Activated naive CD8-positive, alpha-beta T cell treated with anti-CD3 and anti-CD28 coated beads, Interleukin-2, amount 50 U/mL, for 16 hours (primary cell): ENCODE results near the gene TRIM14.
"Not testable (repeated sequence)": the region's sequence is repeated elsewhere in the genome, so short reads cannot be mapped to it uniquely, and the experiment has no call there.

ENCODE experiments used
- DNase-seq: peaks from one replicate; pipeline ENCODE4 v3.0.0-alpha.2; 2020; ENCODE audit warnings: low read depth, low spot score

The TRIM14 gene

DNA sequence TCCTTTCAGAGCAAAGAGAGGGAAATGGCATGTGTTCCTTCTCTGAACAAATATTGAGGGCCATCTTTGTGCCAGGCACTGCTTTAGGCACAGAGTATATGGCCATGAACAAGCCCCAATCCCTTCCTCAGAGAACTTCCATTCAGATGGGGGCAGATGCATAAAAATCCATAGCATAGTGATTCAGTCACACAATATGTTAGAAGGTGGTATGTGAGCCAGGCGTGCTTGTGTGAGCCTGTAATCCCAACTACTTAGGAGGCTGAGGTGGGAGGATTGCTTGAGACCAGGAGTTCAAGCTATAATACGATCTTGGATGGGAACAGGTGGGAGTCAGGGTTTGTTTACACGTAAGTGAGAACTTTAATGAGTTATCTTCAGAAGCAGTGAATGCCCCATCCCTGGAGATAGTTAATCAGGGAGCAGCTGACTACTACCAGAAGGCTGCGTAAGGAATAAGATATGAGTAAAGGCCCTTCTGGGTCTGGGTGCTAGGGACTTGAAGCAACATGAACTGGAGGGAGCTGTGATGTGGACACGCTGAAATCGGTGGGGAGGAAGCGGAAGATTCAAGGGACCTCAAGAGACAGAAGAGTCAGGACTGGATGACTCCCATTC lies 35.3 kb downstream of the TRIM14 start:
- DNase-seq, result no peak

DNA sequence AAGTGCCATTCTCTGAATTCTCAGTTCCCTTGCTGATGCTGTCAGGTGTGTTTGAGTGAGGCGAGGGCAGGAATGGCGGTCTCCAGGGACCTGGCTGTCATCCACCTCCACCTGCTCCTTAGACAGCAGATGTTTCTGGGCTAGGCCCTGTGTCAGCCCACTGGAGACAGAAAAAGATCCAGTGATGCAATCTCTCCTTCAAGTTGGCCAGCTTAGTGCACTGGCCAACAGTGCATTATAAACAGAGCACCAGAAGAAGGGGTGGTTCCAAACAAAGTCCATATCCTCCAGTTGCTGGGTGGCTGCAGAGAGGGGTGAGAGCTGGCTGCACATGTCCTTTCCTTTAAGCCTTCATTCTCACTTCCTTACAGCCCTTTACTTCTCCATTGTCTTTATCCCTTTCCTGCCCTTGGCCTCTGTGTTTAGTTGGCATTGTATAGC lies 35.9 kb downstream of the TRIM14 start:
- DNase-seq, result no peak

DNA sequence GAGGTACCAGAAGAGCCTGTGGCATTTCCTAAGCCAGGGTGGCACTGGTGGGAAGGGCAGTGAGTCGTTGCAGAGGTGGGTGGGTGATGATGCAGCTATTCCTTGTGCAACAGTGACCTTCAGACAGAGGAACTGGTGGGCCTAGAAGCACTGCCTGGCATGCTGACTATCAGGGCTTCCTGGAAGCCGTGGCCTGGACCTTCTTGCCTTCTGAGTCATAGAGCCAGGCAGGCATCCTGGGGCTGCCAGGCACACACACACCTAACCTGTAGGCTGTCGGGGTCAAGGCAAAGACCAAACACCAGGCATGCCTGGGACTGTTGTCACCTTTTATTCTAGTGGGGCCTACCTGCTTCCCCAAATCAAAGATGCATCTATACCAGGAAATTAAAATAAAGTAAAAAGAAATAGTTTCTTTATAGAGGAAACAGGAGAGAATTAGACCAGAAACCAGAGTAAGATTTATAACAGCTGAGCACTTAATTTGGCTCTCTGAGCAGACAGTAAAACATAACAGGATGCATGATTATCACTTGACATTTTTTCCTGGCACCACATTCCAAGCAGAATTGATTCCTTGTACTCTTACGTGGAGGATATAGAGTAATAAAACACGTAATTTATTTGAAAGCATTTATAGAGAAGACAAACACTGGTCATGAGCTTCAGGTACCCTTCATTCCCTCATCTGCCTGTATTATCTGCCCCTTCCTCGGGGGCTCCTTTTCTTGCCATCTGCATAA lies 37.4 kb downstream of the TRIM14 start:
- no peak for DNase-seq

DNA sequence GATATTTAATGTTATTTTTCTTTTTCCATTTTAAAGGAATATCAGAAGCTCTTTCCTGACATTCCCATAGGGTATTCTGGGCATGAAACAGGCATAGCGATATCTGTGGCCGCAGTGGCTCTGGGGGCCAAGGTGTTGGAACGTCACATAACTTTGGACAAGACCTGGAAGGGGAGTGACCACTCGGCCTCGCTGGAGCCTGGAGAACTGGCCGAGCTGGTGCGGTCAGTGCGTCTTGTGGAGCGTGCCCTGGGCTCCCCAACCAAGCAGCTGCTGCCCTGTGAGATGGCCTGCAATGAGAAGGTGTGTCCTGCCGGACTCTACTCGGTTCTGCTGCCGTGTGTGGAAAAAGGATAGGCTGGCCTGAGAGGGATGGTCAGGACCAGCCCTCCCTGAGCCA lies 38.2 kb downstream of the TRIM14 start:
- no peak for DNase-seq

DNA sequence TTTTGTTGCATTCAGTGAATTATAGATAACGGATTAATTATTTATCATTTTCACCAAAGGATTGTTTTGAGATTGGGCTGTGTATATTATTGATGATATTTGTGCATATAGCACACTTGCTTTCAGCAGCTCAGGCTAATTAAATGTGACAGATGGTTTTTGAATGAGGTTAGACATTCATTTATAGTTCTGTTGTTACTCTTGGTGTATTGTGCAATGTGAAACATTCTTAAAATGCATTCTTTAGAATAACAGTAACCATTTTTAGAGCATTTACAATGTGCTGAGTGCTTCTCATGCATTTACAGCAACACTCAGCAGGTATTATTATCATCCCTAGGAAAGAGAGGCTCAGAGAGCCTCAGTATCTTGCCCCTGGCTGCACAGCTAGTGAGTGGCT lies 38.7 kb downstream of the TRIM14 start:
- no peak for DNase-seq

DNA sequence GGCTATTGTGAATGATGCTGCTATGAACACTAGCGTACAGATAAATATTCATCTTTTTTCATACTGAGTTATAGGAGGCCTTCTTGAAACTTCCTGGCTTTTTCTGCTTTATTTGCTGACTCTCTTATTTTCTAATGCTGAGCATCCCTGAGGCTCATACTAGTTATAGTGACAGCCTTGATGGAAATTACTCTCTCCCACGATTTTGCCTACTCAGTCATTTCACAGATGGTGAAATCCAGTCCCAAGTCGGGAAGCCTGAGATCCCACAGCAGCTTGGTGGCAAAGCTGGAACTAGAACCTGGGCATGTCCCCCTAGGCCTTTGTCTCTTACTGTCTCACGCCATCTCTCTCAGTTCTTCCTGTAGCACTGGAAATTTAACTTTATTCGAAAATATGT lies 40.1 kb downstream of the TRIM14 start:
- DNase-seq, result no peak

DNA sequence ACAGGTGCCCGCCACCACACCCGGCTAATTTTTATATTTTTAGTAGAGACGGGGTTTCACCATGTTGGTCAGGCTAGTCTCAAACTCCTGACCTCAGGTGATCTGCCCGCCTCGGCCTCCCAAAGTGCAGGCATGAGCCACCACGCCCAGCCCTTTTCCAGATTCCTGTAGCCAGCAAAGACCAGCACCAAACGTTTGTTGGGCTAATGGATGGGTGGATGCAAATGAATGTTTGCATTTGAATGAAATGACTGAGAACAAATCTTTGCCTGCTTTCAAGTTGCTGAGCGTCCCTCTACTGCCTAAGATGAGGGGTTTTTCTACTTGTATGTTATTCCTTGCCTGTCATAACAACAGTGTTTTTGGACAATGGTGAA lies 42.5 kb downstream of the TRIM14 start:
- DNase-seq, result not testable (repeated sequence)

DNA sequence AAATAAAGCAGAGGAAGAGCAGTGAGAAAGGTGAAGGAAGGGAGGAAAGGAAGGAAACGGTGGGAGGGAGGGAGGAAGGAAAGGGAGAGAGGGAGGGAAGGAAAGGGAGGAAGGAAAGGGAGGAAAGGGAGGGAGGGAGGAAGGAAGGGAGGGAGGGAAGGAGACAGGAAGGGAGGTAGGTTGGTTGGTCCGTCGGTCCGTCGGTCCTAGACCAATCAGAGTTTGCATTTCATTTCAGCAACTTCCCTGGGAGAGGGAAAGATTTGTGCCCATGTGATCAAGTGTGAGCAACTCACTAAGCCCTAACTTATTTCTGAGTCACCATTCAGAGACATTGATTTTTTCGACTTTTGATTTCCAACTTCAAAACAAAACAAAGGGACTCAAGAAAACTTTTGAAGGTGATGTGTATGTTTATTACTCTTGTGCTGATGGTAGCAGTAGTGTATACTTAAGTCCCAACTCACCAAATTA lies 43.7 kb downstream of the TRIM14 start:
- no peak for DNase-seq

DNA sequence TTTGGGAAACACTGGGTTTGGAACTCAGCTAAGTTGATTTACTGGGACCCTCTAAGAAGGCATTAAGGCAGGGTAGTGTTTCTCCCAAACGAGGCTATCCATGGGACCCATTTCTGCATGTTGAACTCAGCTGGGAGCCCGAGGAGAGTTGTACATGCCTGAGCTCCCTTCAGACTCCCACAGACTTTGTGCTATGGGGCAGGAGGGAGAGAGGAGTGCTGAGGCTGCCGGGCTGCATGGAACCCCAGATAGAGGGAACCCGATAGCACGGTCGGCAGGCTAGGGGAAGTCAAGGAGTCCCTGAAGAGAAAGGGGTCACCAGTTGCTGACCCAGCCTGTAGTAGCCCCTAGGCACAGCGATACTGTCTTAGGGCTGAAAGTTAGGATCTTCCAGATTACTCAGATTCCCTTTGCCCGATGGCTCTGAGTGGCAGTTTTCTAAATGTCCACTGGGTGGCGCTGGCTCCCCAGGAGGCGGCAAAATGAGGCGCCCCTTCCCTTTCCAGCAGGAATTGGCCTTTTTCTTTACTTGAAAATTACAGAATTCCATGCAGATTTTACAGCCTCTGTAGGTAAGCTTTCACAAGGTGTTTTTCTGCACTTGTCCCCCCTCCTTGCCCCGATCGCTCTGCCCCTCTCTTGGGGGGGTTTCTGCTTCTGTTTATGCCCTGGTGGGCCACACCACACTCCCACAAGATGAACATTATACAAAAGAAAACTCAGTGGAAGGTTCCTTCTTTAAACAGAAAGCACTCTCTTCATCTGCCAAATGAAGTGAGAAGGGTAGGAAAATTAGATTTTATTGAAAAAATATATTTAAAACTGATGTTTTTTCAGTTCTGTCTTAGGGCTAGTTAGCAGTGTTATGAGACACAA lies 44.7 kb downstream of the TRIM14 start:
- DNase-seq, result peak; percentile 31

DNA sequence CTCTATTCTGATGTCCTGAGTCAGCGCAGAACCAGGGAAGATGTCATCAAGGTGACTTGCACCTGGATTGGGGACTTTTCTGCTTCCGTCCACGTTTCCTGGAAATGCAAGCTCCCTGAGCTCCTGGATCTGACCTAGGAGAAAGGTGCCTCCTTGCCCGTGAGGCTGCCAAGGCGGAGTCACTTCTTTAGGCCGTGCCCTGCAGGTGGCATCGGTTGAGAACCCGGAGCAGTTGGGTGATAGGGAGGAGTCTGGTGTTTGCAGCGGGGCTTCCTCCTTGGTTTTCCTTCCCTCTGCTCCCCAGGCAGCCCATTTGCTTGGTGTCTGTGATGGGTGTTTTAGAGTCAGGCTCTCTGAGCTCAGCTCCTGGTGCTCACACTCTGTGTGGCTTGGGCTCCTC lies 47.3 kb downstream of the TRIM14 start:
- DNase-seq, result no peak

DNA sequence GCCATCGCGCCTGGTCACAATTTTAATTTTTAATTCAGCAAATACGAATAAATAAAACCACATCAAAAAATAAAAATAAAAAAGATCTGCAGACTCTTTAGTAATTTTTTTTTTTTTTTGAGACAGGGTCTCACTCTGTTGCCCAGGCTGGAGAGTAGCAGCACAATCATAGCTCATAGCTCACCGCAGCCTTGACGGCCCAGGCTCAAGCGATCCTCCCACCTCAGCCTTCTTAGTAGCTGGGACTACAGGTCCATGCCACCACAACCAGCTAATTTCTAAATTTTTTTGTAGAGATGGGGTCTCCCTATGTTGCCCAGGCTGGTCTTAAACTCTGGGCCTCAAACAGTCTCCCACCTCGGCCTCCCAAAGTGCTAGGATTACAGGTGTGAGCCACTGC lies 48.3 kb downstream of the TRIM14 start:
- DNase-seq, result no peak

DNA sequence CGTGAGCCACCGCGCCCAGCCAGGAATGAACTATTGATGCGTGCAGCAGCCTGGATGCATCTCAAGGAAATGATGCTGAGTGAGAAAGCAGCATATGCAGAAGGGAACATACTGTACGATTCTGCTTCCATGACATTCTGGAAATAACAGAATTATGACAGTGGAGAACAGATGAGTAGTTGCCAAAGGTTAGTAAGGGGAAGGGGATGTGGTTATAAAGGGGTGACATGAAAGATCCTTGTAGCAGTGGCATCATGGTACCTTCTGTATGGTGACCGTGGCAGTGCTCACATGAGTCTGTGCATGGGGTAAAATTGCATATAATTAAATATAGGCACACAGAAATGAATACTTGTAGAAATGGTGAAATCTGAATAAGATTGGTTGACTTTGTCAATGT lies 49.5 kb downstream of the TRIM14 start:
- no peak for DNase-seq

DNA sequence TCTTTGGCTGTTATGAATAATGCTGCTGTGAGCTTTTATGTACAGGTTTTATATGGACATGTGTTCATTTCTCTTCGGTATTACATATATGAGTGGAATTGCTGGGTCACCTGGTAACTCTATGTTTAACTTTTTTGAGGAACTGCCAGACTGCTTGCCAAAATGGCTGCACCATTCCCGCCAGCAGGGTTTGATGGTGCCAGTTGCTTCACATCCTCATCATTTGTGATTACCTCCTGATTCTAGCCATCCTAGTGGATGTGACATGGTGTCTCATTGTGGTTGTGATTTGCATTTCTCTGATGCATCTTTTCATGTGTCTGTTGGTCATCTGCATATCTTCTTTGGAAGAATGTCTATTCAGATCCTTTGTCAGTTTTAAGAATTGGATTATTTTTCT lies 51.8 kb downstream of the TRIM14 start:
- DNase-seq, result no peak

DNA sequence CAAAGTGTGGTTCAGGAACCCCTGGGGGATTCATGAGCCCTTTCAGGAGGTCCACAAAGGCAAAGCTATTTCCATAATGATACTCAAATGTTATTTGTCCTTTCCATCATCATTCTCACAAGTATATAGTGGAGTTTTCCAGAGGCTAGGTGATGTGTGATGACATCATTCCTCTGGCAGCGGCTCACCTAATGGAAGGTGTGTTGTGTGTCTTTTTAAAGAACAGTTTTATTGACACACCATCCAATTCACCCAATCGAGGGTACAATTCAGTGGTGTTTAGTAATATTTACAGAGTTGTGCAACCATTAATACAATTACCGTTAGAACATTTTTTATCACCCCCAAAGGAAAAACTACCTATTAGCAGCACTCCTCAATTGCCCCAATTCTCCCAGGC lies 52.8 kb downstream of the TRIM14 start:
- no peak for DNase-seq

DNA sequence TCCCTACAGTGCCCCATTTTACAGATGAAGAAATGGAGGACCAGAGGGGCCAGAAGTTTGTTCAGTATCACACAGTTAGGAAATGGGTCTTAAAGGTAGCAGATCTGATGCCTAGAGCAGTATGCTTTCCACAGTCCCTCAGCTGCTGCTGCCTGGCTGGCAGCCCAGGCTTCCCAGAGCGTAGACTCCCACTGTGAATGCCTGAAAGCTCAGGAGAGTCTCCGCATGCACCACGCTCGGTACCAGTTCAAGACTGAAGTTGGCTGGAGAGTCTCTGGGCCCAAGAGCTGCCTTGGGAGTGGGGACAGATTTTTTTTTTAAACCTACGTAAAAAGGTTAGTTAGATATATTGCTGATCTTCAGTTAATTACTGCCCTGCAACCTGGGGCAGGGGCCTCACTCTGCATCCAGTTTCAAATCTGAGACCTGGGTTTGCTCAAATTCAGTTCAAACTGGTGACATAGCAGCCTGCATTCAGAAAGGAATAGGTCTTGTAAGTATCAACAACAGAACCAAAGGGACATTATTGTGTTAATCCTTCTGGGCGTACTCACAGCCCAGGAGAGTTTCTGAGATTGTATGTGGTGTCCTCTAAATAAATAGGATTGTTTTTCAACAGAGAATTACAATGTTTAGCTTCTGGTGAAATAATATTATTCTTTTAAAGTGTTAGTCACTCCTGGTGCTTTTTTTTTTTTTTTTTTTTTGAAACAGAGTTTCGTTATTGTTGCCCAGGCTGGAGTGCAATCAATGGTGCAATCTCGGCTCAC lies 54.2 kb downstream of the TRIM14 start:
- DNase-seq, result no peak

DNA sequence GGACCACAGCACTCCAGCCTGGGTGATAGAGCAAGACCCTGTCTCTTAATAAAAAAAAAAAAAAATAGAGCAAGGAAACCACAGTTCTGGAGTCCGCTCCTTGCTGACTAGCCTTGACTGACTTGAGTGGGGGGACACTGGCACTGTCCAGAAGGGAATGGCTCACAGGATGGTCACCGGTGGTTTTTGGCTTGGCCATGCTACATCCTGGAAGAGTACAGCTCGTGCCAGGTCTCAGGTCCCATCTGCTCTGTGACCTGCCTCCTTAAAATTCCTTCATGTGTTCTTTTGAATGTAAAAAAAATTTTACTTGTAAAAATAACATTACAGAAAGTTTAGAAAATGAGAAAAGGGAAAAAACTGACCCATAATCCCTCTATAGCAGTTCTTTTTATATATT lies 56.9 kb downstream of the TRIM14 start:
- DNase-seq, result no peak

DNA sequence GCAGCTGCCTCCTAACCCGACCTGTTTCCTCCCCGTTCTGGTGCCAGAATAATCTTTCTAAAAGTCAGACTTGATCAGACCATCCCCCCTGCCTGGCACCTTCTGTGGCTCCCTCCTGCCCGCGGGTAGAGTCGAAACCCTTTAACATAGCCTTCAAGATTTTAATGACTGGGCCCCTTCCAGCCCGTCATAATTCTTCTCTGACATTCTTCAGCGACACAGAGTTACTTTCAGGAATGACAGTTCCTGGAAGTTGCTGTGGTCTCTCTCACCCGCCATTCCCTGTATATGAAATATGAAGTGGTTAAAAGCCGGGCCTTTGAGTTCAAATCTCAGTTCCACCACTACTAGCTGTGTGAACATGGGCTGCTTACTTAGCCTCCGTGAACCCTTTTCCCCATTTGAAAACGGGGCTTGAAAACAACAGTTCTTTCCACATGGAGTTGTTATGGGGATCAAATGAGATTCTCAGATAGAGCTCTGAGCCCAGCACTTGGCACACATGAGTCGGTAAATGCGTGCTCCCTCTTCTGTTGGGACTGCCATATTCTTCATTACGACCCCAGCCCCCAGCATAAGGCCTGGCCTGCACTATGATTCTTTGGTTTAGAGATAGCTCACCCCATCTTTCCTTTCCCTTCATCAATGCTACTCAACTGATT lies 61.8 kb downstream of the TRIM14 start:
- no peak for DNase-seq

DNA sequence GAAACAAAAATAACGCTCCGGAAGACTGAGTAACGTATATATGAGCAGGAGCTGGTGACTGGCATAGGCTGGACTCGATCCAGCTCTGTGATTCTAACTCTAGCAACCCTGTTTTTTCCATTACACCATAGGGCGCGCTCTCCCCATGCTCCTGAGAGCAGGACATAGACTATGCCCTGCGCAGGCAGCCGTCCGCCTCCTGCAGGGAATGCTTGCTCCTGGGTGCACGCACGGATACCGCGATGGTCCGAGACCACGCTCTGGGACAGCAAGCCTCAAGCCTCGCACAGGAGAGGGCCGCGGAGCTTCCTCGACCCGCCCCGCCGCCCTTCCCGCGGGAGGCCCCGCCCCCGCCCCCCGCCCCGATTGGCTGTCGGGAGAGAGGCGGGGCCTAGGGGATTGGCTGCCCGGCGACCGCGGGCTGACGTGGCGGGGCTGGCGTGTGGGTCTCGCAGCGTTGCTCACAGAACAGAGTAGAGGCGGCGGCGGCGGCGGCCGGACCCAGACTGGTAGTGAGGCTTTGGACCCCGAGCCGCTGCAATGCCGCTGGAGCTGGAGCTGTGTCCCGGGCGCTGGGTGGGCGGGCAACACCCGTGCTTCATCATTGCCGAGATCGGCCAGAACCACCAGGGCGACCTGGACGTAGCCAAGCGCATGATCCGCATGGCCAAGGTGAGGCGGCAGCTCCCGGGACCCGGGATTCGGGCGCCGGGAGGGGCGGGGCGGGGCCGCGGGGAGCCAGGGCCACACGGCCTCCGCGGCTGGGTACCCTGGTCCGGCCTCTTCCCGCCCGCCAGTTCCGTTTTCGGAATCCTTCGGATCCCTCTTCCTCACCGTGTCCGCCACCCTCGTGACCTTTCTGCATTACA lies 62.5 kb downstream of the TRIM14 start, which contains the start of gene NANS:
Gene NANS, plus strand, starts transcription at position 464 of the 869 bp plus-strand sequence. Its CDS starts 77 bp downstream, at position 541.
- peak; percentile 80 for DNase-seq

DNA sequence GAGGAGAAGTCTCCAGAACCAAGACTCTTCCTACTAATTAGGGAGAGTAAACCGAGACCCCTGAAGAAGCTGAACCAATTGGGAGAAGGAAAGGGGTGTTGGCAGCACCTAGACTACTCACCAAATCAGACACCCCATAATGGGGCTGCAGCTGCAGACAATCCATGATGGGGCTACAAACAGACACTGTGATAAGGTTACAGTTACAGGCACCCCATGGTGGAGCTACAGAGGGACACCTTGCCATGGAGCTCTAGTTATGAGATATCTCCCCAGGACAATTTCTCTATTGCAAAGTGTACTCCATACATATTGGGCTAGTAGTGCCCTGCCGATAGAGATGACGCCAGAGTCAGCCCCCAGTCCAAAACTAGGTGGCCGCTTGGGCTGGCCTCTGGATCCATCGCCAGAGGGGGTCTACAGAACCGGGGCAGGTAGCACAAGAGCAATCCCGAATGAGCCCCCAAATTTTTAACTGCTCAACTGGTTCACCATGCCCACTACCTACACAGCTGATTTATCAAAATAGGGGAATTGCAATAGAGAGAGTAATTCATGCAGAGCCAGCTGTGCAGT lies 64.6 kb downstream of the TRIM14 start:
- no peak for DNase-seq

DNA sequence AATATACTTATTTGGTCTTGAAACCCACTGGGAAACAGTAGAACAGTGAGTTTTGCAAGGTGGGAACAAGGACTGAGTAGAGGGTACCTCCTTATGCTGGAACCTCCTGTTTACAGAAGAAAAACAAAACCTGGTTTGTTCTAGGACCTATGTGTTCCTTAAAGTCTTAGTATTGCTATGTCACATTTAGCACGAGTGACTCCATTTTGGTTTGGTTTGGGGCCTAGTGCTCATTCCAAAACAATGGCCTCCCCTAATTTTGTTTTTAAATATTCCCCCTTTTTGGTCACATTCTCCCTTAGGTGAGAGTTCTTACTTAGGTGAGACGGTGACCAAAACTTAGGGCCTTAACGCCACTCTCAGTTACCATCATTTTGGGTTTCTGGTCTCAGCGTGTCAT lies 68.7 kb downstream of the TRIM14 start:
- no peak for DNase-seq
